NCI-H1930 (cell line): ENCODE results near the gene PDE4D.
"Not testable (repeated sequence)": the region's sequence is repeated elsewhere in the genome, so short reads cannot be mapped to it uniquely, and the experiment has no call there.

Experiments used
- DNase-seq, 2 experiments: peaks; one replicate each; lab custom pipeline; 2025; lab: John Stamatoyannopoulos, UW

The PDE4D gene

DNA sequence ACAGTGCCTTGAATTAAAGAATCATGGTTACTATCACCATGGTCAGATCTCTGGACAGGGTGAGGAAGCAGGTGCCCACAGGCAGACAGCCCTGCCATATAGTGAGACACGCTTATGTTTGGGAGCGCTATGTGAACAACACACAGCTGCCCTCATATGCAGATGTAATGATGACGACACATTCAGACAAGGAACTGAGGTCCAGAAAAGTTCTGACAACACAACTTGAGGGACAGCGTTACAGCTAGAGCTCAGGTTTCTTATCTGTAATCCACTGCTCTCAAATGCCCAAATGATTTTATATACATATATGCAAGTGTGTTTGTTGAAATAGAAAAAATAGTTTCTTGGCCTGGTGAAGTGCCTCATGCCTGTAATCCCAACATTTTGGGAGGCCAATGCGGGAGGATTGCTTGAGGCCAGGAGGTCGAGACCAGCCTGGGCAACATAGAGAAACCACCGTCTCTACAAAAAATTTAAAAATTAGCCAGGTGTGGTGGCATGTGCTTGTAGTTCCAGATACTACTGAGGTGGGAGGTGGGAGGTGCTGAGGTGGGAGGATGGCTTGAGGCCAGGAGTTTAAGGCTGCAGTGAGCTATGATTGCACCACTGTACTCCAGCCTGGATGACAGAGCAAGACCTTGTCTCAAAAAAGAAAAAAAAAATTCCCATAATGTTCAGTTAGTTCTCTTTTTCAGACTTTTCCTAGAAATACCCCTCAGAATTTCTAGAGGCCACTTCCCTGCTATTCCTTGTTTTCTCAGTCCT lies 887.4 kb downstream of the PDE4D start:
- no peak for DNase-seq

DNA sequence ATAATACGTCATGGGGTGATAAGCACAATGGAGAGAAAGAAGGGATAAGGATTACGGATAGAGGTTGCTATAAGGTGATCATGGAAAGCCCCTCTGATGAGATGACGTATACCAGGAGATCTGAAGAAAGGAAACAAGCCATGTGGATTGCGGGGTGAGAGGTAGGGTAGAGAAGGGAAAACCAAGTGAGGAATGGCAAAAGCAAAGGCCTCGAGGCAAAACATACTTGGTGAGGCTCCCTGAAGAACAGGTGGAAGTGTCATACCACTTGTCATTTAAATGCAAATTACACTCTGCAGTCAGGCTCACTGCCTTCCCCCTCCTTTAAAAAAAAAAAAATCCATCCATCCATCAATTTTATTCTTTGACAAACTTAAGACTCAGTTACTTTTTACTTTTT lies 889.9 kb downstream of the PDE4D start:
- no peak for DNase-seq

DNA sequence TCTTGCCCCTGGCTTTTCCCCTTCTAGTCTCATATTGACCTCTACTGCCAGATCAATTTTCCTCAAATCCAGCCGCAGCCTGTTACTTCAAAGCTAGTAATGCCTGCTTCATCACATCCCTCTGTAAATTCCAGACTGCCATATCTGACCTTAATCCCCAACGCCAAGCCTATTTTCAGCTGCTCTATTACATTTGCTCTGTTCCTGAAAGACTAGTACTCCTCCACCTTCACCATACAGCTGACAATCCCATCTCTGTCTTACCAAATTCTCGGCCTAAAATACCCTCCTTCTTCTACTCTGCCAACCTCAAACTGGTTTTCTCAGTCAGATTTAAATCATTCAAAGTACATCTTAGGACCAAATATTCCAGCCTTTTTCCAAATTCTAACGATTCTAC lies 890.4 kb downstream of the PDE4D start:
- no peak for DNase-seq

DNA sequence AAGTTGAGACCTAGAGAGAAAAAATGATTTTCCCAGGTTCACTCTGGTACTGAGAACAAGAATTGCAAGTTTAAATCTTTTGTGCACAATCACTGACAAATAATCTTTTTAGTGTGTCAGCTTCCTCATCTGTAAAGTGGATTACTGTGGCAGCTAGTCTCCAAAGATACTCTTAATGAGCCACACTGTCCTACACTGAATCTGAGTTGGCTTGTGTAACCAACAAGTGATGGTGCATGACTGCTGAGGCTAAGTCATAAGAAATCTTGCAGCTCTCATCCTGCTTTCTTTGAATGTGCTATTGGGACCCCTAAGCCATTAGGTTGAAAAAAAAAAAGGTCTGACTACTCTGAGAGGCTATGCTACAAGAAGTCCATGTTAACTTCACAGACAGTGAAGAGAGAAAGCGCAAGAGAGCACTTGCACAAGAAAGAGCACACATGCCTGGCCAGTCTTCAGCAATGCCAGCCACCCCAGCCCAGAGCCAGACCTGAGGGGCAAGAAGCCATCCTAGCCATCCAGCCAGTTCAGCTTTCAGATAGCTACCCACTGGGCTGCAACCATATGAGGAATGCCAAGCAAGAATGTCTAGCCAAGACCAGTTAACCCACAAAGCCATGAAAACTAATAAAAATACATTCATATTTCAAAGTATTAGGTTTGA lies 891.2 kb downstream of the PDE4D start:
- DNase-seq, result no peak

DNA sequence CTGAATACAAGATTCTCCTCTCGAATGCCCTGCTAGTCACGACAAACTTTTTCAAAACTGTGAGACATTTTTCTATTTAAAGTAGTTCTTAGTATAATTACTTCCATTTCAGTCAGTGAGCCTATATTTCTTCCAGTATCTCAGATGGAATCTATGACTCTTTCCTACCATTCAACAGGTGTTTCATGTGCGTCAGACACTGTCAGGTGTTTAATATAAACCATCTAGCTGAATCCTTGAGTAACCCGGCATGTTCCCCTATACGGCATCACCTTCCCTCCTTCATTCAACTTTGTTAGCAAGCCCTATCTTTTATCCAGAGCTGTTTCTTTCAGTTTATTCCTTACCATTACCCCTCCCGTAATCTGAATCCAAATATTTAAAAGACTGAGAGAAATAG lies 891.8 kb downstream of the PDE4D start:
- DNase-seq, result no peak

DNA sequence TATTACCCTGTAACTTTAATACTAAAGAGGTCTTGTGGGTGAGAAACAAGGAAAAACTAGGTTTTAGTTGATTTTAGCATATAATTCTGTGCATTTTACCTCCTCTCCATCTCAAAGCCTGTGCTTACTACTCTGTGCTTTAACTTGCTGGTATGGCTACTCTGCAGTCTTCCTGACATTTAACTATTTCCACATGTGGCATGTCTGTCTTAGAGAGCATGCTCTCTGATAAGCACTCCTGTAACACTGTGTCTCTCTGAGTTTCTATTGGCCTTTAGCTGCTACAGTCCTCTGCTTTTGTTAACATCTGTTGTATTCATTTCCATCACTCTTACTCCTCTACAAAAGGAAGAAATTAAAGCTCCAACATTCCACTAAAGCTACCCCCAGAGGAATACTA lies 892.4 kb downstream of the PDE4D start:
- no peak for DNase-seq

DNA sequence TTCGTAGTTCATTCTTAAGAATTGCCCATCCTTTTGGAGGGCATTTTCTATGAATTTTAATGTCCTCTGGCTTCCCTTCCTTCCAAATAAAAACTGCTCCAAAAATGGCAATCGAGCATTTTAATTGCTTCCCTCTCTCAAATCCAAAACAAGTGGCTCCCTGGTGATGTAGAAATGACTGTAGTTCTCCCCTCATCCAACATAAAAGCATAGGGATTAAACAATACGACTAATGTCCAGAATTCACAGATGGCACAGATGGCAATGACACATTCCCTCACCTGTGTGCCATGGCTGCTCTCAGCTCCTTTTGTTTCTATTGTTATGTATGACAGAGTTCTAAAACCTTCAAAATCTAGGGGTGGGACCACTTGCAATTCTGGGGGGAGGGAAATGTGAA lies 893.3 kb downstream of the PDE4D start:
- DNase-seq, result no peak

DNA sequence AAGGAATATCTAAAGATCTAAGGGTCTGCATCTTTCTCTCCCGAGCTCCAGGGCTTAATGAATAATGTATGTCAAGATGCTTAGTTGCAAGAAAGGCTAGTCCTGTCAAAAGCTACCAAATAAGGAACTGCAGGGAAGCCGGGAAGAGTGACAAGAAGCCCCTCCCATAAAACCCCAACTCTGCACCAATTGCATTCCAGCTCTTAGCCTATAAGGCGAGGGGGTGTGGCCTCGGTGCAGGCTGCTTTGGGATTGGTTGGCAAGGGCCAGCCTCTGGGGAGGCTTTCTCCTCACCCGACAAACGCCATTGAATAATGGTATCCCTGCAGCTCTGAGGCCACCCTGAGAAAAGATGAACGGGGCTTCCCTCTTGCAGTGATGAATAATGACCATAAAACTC lies 893.7 kb downstream of the PDE4D start:
- no peak for DNase-seq

DNA sequence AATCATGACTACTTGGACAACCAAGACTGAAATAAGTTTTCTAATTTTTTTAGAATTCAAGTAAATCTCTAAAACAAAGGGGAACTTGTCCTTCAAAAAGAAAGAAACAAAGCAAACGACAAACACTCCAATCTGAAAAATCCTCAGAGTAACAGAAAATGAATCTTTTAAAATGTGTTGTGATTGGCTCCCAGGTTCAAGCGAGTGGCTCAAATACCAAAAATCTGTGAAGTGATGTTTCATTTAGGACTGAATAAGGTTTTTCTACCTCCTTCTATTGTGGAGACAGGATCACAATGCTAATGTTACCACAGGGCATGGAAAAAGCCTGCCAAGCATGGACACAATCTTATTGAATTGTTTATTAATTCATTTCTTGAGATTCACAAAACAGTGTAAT lies 895.0 kb downstream of the PDE4D start:
- DNase-seq, result no peak

DNA sequence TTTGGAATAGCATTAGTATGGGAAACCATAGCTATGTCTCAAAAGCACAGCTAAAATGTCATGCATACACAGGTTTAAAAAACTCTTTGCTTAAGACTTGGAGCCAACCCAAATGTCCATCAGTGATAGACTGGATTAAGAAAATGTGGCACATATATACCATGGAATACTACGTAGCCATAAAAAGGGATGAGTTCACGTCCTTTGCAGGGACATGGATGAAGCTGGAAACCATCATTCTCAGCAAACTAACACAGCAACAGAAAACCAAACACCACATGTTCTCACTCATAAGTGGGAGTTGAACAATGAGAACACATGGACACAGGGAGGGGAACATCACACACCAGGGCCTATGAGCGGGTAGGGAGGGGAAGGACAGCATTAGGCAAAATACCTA lies 897.7 kb downstream of the PDE4D start:
- not testable (repeated sequence) for DNase-seq

DNA sequence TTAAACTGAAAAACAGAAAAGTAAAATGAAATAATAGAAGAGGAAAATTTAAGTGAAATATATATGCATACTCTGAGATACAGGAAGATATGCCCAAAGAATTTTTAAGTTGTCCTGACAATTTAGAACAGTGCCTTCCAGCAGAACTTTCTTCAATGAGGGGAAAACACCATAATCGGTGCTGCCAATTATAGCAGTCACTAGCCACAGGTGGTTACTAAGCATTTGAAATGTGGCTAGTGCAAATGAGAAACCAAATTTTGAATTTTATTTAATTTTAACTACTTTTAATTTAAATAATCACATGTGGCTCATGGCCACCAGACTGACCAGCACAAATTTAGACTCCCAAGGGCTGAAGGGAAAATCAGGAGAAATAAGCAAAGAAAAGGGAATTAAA lies 900.1 kb downstream of the PDE4D start:
- DNase-seq, result no peak

DNA sequence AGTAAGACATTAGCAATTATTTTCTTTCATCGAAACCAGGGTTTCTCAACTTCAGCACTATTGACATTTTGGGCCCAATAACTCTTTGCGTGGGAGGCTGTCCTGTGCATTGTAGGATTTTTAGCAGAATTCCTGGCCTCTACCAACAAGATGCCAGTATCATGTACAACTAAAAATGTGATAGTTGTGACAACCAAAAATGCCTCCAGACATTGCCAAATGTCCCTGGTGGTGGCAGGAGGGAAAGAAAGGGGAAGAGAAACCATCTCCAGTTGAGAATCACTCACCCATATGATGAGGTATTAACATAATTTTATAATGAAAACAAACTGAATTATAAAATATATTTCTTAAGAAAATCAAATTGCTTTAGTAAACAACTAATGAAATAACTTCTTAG lies 904.6 kb downstream of the PDE4D start:
- DNase-seq, result no peak

DNA sequence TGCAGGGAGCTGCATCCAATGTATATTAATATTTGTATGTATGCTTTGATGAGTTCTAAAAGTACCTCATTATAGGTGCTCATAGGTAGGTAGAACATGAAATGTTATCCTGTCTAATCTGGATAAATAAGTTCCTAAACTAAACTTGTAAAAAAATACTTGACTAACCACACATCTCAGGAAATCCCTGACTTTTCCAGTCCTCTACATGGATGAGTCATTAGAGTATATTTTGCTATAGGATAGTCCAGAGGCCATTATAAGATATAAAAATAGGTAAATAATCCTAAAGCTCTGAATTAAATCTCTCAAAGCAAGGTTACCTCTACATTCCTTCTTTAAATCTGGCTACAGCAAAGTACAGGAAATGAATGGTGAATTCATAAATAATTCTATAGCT lies 906.3 kb downstream of the PDE4D start:
- no peak for DNase-seq

DNA sequence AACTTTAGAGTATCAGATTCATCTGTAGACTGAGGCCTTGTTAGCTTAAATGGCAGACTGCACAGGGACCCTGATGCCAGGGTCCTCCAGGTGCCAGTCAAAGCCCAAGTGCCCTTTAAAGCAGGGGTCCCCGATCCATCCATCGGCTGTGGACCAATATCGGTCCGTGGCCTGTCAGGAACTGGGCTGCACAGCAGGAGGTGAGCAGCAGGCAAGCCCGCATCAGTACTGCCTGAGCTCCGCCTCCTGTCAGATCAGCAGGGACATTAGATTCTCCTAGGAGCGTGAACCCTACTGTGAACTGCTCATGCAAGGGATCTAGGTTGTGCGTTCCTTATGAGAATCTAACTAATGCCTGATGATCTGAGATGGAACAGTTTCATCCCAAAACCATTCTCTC lies 907.2 kb downstream of the PDE4D start:
- no peak for DNase-seq

DNA sequence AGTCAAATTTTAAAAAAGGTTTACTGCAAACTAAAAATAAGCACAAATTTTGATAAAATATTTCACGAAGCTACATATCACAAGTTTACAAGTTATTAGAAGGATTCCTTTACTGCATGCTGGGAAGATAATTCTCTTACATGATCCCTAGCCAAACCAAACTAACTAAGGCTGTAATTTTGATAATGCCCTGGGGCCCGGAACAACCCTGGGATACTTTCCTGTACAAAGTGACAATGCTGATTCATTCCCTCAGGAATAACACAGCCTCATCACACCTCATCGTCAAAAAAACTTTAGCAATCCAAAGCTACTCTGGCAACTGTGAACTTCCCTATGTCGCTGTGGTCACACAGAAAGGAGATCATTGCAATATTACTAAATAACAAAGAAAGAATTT lies 907.8 kb downstream of the PDE4D start:
- no peak for DNase-seq

DNA sequence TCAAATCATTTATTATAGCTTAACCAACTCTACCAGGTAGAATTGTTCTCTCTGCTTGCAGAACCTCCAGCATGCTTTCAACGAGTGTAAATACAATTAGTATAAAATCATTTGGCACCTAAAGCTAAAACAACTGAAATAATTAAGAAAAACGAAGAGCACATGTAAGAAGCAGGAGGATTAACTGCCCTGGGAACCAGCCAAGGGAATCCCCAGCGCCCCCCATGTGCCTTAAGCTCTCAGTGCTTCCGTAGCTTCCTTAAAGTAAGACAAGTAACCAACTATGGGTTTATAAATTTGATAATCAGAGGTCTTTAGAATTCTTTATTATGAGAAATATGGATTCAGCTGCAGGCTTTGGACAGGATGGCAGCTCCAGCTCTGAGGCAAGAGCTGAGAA lies 908.2 kb downstream of the PDE4D start:
- no peak for DNase-seq

DNA sequence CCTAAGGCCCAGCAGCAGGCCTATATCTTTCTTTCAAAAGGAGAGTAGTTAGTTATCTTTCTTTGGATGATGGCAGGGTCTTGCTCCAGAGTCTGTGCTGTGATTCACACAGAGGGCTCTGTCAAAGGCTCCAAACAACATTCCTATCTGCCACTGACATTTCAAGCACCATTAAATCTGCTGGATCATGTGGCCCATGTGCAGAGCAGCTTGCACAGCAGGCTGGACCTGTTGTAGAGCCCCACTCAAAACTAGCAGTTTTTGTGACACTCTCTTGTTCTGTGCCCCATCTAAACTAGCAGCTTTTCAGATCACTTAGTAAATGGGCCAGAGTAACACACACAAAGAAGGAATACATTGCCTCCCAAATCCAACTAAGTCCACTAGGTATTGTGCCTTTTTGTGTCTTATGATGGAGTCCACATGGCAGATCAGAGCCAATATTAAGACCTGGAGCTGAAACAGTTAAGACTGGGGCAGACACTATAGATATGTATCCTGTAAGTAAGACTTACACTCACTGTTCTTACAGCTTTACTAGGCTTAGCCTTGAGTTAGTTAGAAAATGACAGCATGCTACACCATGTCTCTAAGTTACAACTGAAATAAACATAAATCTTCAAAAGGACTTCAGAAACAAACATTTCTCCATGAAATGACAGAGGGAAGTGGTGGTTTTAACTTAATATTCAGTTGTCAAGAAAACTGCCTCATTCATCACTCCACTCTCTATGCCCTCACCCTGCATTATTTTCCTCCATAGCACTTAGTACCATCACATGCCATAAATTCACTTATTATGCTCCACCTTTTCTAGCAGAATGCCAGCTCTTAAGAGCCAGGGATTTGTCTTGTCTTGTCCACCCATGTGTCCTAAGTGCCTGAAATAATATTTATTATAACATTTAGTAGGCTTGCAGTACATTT lies 909.7 kb downstream of the PDE4D start:
- no peak for DNase-seq

DNA sequence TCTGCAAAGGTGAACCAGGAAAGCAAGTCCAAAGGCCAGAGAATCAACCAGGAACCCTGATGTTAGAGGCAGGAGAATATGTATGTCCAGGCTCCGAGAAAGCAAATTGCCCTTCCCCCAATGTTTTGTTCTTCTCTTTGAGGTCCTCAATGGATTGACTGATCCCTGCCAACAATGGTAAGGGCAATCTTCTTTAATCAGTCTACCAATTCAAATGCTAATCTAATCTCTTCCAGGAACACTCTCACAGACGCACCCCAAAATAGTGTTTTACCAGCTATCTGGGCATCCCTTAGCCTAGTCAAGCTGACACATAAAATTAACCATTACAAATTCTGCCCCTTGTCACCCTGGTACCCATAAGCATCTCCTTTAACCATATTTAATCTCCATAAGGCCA lies 912.6 kb downstream of the PDE4D start:
- DNase-seq, result no peak

DNA sequence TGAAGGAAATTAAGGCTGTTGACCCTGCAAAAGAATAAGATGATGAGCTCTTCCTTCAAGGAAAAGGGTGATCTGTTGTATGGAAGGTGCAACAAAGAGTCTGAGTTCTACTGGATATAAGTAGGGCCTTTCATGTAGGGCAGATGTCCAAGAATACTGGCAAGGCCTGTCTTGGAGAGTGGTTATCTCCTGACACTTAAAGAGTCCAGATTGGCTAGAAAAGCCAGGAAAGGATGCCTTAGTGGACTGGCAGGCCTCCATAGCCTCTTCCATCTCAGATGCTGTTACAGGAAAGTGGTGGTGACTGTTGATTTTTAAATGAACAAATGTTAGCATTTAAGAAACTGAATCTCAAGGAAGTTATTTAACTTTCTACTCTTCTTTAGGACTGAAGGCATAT lies 914.4 kb downstream of the PDE4D start:
- no peak for DNase-seq

DNA sequence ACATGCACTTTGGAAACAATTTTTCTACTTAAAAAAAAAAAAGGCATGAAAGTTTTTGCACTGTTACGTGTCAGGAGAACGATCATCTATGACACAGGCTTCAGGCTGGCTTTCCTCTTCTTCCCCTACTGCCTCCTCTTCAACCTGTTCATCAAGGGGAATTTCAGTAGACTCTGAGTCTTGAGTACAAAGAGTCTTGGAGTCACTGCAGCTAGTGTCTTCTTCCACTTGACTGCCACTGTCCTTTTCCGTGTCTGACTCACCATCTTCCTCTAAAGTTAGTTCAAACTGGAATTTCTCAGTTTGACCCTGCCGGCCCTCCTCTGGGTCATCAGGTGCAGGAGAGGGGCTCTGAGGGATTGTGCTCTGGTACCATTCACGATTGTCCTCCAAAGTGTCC lies 918.9 kb downstream of the PDE4D start:
- DNase-seq, result no peak

DNA sequence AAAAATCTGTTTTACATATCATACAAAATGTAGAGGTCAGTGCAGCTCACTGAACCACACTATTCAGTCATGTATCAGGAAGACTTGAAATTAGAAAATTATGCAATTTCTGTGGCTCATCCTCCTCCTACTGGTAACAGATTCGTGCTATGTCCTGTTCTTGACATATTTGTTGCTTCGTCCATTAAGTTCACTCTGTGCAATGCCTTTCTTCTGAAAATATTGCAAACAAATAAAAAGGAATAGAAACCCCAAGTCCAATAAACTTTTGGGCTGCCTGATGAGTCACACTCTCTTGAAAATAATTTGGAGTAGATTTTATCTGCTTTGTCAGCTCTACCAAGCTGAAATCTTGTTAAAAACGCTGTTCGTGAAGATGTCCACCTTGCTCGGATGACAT lies 919.4 kb downstream of the PDE4D start:
- DNase-seq, result no peak

DNA sequence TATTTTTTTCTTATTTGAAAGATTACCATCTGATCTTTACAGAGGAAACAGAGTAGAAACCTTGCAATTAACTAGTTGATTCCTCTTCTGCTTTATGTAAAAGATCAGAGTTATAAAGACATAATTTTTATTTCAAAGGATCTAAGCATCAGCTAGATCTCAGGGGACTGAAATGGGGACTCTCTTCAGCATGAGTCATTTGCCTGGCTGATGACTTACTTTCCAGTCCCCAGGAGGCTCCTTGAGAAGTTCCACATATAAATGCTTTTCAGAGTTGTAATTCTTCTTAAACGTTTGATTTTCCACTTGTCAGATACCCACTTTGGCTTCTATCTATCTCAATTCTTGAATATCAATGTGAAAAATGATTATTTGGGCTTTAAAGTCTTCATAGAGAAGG lies 921.2 kb downstream of the PDE4D start:
- DNase-seq, result no peak

DNA sequence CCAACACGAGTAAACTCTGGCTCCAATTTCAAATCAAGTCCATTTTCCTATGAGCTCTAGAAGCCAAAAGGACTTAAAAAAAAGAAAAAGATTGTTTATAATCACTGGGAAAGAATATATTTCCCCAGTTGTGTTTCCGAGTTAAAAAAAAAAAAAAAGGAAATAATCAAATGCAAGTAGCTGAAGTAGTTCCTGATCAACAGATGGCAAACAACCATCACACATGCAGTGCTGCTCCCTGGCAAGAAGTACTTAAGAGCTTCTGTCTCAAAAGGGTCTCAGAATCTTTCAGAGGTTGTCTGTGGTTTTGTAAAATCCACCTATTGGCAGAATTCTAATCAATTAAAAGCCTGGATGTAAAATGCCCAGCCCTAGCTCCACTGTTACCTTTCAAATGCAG lies 922.8 kb downstream of the PDE4D start:
- DNase-seq, result no peak
